ENCODE results near the gene ZC3H6. TPM values are rescaled to one million over a fixed set of nuclear protein-coding genes. Genes with fewer than 3 reads are reported as not detected.

ZC3H6 gene
- total and polyA plus RNA-seq, 2 of the 13 experiments (the other 11 are each of a cell fraction or from before 2014, with no cell fraction given): 0.71 to 0.93 TPM

GRCh38 chr2:112275311-112275886 is at the start of gene ZC3H6 (continued):
- TF ChIP-seq PBX3 (CRISPR knock-in tag; IDR thresholded peaks at IDR 0.05; ENCODE audit: borderline replicate concordance) (peak; percentile 78; the same call in 1 of the 2 replicates), RNF219 (CRISPR knock-in tag; IDR thresholded peaks at IDR 0.05) (peak; percentile 99), TARDBP (CRISPR knock-in tag; IDR thresholded peaks at IDR 0.05) (peak; percentile 97), ARNTL (CRISPR knock-in tag; IDR thresholded peaks at IDR 0.05) (peak; percentile 90), ZNF556 (CRISPR knock-in tag; IDR thresholded peaks at IDR 0.05; ENCODE audit: borderline replicate concordance) (peak; percentile 96), NFYB (CRISPR knock-in tag; IDR thresholded peaks at IDR 0.05) (peak; percentile 96), BCL3 (CRISPR knock-in tag; IDR thresholded peaks at IDR 0.05) (peak; percentile 98), MIXL1 (CRISPR knock-in tag; IDR thresholded peaks at IDR 0.05) (peak; percentile 88; the same call in 1 of the 2 replicates), XBP1 (CRISPR knock-in tag; IDR thresholded peaks at IDR 0.05) (0 out of 2 replicates have a peak, but pooled peaks have one; percentile 61), HOXA5 (CRISPR knock-in tag; IDR thresholded peaks at IDR 0.05) (peak; percentile 95), ZBTB3 (CRISPR knock-in tag; IDR thresholded peaks at IDR 0.05; ENCODE audit: borderline replicate concordance, low read depth) (peak; percentile 94), PITX1 (CRISPR knock-in tag; IDR thresholded peaks at IDR 0.05) (peak; percentile 94), CBX1 (IDR thresholded peaks at IDR 0.05; ENCODE audit: low read depth) (peak; percentile 87), ZMAT5 (CRISPR knock-in tag; IDR thresholded peaks at IDR 0.05; ENCODE audit: borderline replicate concordance, low read depth) (no peak), ZNF414 (CRISPR knock-in tag; IDR thresholded peaks at IDR 0.05) (peak; percentile 99), MIER2 (CRISPR knock-in tag; IDR thresholded peaks at IDR 0.05) (peak; percentile 75), ZNF326 (CRISPR knock-in tag; IDR thresholded peaks at IDR 0.05; ENCODE audit: borderline replicate concordance) (no peak), PAX8 (CRISPR knock-in tag; IDR thresholded peaks at IDR 0.05; ENCODE audit: borderline replicate concordance) (peak; percentile 95; the same call in 1 of the 2 replicates), PAF1 (CRISPR knock-in tag; IDR thresholded peaks at IDR 0.05) (no peak), ATM (IDR thresholded peaks at IDR 0.05; ENCODE audit: borderline replicate concordance) (no peak), ZNF280B (CRISPR knock-in tag; IDR thresholded peaks at IDR 0.05; ENCODE audit: borderline replicate concordance) (peak; percentile 98), ZNF615 (CRISPR knock-in tag; IDR thresholded peaks at IDR 0.05; ENCODE audit: borderline replicate concordance) (peak; percentile 98), KDM4B (CRISPR knock-in tag; IDR thresholded peaks at IDR 0.05) (peak; percentile 96; the same call in 1 of the 2 replicates), YY1 (IDR thresholded peaks at IDR 0.05; ENCODE audit: insufficient read depth, insufficient replicate concordance, low read depth, low read length) (peak; percentile 99)
